HG02981 (cell line): ENCODE measurements around the gene EXOSC7.
A peak's percentile ranks its signal among the peaks of the same experiment; 100 is the strongest.

Experiments used
- ATAC-seq: cut with Tn5 transposase; IDR thresholded peaks from one replicate; pipeline ENCODE4 v1.9.1; 2021; ENCODE audit warnings: mild to moderate bottlenecking, moderate library complexity; ENCODE audit not compliant: unreplicated experiment

The EXOSC7 gene

DNA sequence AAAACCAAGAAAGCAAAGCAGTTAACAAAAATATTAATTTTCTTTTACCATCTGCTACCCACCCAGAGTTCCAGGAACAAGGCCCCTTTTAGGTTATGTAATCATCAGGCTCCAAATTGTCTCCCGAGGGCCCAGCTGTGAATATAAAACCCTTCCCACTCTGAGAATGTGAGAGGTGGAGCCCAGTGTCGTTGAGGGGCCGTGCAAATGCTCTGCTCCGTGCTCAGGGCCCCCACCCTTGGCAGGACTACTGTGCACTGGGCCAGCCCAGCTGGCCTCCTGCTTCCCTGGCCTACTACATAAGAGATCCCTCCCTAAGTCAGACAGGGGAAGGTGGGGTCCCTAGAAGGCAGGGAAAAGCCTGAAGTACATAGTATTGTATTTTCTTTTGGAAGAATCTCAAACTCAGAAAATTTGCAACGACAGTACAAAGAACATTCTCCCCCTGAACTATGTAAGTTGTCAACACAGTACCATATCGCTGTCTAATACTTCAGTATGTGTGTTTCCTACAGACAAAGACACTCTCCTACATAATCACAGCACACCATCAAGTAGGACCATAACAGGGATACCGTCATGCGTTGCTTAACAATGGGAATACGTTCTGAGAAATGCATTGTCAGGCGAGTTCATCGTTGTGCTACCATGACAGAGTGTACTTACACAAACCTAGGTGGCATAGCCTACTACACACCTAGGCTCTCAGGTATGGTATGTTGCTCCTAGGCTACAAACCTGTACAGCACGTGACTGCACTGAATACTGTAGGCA lies 45.7 kb downstream of the EXOSC7 start:
- ATAC-seq = no peak

DNA sequence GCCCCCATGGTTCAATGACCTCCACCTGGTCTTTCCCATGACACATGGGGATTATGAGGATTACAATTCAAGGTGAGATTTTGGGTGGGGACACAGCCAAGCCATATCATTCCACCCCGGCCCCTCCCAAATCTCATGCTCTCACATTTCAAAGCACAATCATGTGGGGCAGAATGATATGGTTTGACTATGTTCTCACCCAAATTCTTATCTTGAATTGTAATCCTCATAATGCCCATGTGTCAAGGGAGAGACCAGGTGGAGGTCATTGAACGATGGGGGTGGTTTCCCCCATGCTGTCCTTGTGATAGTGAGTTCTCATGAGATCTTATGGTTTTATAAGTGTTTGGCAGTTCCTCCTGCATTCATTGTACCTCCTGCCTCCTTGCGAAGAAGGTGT lies 47.6 kb downstream of the EXOSC7 start:
- no peak for ATAC-seq

DNA sequence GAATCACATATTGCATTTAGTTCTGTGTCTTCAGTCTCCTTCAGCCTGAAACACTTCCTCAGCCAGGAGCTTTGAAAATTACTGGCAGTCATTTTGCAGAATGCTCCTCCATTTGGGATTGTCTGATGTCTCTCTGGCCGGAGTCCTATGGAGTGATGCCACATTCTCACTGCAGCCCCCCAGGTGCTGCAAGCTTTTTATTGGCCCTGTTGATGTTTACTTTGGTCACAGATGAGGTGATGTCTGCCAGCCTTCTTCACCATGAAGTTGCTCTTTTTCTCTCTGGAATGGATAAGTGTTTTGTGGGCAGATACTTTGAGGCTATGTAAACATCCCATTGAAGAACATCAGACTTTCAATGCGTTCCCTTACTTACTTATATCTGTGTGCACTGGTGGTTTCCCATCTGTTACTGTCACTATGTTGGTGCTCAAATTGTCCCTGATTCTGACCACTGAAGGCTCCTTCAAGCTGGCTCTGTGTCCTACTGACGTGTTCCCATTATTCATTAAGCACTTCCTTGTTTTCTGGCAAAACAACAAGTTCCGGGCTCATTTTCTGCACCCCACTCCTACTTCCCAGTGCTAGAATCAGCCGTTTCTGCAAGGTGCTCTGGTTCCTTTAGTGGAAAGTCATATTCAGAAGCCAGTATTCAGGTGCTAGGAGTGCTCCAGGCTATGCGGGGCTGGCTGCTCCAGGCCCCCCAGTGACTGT lies 48.7 kb downstream of the EXOSC7 start:
- no peak for ATAC-seq

DNA sequence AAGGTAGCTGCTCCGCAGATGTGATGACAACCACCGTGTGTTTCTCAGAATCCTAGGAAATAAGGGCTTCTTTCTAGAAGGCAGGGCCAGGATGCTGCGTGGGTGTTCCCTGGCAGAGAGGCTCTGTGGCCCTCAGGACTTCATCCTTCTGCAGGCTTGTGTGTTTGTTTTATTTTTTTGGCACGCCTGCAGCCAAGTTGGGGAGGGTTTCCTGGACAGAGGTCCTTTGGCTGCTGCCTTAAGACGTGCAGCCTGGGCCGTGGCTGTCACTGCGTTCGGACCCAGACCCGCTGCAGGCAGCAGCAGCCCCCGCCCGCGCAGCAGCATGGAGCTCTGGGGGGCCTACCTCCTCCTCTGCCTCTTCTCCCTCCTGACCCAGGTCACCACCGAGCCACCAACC lies 50.0 kb downstream of the EXOSC7 start, which contains the start of gene CLEC3B:
CLEC3B (plus strand) TSS at position 266 of the 400 bp plus-strand sequence; CDS start at position 326, 60 bp downstream.
- ATAC-seq = no peak

DNA sequence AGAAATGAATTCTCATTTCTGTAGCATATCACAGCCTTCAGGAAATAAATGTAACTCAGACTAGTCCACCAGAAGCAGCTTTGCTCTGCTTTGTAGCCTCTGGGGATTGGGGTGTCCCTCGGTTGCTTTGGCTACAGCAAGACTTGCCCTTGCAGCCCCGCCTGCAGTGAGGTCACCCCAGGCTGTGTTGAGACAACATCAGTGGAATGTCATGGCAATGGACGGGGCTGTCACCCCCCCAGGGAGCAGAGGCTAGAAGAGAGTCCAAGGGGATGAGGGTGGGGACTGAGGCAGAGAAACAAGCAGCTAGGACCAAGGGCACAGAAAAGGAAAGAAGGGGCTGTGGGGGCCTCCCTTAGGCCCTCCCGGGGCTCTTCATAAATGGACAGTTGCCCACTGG lies 50.9 kb downstream of the EXOSC7 start:
- no peak for ATAC-seq

DNA sequence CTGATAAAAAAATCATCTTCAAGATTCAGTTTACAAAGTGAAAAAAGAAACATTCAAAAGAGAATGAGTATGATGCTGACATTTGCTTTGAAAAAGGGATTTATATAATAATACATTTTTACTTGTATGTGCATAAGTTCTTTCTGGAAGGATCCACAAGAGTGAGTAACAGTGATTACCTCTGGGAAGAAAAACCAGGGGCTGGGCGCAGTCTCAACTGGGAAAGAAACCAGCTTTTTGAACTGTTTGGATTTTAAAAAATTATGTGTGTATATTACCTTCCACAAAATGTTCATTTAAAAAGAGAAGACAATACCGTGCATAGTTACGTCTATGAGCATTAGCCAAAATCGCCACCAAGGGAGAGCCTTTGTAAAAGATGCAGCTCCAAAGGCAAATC lies 51.4 kb downstream of the EXOSC7 start:
- ATAC-seq = no peak

DNA sequence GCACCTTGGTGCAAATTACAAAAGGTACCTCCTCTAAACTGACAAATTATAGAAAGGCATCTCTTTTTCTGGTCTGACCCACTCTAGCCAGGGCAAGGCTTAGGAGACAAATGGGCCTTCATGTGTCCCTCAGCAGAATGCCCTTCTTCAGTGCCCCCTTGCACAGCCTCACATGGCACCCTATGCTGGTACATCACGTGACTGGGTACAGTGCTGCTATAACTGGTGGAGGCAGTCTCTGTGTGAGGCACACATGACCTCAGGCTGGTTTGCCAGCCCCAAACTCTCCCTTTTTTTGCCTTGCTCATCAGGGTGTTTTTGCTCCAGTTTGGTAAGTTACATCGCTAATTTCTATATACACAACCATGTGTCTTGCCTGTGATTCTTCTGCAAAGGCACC lies 53.2 kb downstream of the EXOSC7 start:
- ATAC-seq = no peak

DNA sequence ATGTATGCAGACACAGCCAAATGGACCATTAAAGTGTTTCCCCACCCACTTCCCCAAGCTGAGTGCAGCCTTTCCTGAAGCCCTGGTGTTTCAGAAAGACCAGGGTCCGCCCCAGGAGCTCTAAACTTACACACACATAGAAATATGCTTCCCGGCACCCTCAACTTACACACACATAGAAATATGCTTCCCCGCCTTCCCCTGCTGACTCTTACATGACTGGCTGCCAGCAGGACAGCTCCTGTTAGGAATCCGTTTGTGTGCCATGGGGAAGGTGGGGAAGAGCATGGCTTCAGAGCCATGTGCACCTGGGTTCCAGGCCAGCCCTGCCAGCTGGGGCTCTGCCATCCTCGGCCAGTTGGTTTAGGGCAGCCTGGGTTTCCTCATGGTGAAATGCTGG lies 53.6 kb downstream of the EXOSC7 start:
- no peak for ATAC-seq

DNA sequence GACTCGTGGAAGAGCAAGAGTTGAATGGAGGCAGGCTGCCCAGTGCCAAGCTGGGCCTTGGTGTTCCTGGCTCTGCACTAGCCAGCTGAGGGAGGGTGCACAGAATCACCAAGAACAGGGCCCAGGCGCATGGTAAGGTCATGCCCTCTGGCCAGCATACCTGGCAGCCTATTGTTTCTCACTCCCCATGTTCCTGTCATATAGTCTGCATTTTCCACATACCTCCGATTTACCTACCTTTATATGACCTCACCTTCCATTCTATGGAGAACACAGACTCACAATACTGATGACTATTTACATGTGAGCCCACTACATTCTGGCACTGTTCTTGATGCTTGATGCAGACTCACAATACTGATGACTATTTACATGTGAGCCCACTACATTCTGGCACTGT lies 55.5 kb downstream of the EXOSC7 start:
- ATAC-seq = no peak

DNA sequence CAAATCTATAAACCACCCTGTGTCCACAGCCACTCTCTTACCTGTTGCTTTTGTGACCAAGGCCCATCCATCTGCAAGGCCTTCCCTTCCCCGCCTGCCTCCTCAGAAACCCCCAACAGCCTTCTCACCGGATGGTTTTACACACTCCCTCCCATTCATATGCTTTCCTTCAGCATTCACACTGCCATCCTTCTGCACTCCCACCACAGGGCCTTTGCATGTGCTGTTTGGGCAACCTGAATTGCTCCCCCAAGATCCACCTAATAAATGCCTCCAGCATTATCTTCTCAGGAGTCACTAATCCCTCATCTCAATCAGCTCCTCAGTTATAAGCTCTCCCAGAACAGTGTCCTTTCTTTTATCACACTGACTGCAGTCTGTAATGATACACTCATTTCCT lies 56.1 kb downstream of the EXOSC7 start:
- no peak for ATAC-seq

DNA sequence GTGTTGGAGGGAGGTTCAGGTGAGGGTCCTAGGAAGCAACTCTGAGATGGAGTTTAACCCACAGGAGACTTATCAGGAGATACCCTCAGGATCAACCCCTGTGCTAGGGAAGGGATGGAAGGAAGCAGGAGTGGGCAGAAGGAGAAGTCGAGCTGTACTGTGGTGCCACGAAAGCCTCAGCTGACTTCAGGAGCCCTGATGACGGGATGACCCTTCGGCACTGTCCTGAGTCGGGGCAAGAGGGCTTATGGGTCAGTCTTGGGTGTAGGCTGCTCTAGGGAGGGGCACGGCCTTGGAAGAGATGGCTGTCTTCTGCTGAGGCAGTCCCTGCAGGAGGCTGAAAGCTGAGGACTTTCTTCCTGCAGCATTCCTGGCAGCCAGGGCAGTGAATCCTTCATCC lies 57.7 kb downstream of the EXOSC7 start:
- no peak for ATAC-seq

DNA sequence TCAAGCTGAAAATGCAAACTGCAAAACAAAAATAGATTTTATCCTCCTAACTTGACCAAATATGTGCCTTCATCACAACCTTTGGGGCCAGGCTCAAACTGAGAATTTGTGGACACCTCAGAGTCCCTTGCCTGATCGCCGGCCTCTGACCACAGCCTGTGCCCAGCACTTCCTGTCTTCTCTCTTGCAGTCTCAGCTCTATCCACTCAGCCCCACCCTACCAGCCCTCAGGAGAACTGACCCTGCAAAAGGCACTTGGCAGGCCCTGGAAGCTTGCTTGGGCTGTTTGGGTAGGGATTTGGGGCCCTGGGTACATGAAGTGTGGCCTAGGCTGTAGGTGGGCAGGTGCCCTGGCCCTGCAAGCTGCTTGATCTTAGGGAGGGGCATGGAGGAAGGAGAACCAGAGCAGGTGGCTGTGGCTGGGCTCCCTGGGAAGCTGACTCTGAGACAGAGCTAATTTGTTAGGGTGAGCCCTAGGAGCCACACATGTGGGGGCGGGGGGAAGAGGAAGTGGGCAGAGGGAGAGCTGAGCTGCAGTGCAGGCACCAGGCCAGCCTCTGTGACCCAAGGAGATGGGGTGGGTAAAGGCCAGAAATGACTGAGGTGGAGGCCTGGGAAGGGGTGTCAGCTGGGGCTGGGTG lies 58.7 kb downstream of the EXOSC7 start:
- no peak for ATAC-seq

DNA sequence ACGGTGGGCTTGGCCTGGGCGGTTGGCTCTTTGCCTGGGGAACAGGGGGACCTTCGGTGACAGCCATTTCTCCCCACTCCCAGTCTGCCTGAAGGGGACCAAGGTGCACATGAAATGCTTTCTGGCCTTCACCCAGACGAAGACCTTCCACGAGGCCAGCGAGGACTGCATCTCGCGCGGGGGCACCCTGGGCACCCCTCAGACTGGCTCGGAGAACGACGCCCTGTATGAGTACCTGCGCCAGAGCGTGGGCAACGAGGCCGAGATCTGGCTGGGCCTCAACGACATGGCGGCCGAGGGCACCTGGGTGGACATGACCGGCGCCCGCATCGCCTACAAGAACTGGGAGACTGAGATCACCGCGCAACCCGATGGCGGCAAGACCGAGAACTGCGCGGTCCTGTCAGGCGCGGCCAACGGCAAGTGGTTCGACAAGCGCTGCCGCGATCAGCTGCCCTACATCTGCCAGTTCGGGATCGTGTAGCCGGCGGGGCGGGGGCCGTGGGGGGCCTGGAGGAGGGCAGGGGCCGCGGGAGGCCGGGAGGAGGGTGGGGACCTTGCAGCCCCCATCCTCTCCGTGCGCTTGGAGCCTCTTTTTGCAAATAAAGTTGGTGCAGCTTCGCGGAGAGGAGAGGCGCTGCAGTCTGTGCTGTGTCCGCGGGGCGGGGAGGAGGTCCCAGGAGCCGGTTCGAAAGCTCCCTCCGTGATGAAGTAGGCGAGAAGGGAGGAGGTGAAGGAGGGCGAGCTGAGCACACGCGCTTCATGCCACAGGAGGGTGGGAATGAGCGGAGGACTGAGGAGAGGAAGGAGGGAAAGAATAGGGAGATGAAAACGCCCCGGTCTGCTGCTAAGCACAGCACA lies 59.6 kb downstream of the EXOSC7 start:
- no peak for ATAC-seq

DNA sequence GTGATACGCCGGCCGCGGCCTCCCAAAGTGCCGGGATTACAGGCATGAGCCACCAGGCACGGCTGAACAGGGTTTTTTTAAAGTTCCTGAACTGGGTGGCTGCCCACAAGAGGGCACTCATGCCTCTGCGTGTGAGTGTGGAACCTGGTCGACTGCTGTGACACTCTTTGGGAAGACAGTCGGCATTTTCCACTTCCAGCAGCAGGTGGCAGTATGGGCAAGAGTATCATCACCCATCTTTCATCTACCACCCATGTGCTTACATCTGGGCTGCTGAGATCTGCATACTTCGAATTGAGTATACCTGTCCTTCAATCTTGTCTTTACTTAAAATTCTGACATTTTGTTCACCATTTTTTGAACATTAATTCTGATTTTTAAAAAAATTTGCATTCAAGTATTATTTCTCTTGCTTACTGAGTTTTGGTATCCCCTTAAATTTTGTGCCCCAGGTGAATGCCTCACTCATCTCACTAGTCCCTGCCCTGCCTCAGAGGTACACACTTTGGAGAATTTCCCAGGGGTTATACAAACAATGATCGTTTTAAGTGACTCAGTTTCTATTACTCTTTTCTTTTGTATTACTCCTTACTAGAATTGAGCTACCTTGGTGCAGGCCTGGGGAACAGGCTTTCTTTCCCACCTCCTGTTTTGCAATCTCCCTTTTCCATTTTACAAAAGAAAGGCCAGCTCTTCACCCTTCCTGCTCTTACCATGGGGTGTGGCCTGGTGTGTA lies 61.8 kb downstream of the EXOSC7 start:
- peak; percentile 57 for ATAC-seq

DNA sequence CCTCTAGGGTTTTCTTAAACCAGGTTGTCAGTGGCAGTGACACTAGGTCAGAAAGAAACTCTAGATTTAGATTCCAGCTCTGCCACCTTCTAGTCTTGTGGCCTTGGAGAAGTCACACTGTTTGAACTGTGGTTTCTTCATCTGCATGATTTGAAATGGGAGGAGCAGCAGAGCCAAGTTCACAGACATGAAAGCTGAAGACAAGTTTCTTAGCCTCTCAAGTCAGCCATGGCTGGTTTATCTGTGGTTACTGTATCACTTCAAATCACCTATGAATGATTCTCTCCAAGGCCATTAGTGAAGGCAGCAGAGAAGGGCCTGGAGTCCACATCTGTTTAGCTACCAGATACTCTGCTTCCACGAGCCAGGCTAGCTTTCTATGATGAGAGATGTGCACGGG lies 65.6 kb downstream of the EXOSC7 start:
- ATAC-seq = no peak

DNA sequence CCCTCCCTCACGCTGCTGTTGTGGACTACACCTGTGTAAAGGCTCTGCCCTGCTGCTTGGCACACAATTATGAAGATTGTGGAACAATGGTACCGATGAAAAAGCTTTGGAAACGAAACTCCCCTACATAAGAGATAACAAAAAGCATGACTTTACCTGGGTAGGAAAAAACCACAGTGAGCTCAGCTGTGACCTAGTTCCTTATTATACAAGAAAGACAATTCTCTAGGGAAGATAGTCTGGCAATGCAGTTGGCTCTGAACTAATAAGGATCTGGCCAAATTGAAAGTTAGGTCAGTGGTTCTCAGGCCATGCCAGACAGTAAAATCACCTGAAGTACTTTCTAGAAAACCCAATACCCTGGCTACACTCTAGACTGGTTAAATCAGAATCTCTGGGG lies 66.1 kb downstream of the EXOSC7 start:
- no peak for ATAC-seq

DNA sequence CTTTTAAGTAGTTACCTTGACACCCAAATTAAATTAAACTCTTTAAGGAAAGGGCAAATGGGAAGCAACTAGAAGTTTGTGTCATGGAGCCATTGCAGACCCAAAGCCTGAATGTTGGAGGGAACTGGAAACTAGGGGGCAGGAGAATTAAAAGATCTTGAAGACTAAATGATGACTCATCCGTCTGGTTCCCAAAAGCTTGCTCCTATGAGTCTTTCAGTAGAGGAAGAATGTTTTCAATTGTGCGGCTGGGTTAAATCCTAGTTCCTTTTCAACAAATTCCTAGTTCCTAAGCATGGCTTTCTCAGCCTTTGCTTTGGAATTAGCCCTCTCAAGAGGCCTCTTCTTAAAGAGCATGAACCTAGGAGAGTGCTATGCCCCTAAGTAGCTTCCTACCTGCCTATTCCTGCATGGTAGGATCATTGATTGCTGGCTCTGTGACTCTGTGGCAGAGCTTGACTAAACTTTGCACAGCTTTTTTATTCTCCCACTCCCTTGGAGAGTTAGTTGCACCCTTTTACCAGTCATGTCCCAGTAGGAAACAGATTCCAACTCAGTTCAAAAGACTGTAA lies 67.8 kb downstream of the EXOSC7 start:
- ATAC-seq = no peak

DNA sequence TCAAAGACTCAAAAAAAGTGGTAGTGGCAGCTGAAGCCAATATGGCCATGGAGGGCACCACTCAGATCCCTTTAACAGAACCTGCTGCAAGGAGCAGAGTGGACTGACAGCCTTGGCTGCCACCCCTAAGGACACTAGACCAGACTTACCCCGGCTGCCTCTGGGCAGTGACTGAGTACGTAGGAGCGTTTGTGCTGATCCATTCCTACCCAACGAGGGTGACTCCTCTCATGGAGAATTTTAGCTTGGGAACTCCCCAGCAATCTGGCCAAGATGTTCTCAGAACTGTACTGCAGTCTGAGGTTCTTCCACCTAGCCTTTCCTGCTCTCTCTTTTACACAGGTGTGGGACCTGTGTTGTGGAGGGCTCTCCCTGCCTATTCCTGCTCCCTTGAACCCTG lies 72.2 kb downstream of the EXOSC7 start:
- ATAC-seq = no peak

DNA sequence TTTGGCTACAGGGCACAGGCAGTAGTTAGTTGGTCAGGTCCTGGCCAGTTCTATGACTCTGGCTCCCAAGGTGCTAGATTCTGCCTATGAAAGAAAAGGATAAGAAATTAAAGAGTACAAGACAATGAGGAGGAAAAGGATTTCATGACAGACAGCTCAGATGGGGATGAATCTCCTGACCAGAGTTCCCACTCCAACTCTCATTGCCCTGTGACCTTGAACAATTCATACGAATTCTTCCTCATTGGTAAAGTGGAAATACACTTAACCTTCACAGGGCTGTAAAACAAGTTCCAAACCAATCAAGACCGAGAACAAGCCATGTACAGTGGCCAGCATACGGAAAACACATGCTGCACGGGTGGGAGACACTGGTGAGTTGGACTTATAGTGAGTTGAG lies 73.8 kb downstream of the EXOSC7 start:
- ATAC-seq = no peak

DNA sequence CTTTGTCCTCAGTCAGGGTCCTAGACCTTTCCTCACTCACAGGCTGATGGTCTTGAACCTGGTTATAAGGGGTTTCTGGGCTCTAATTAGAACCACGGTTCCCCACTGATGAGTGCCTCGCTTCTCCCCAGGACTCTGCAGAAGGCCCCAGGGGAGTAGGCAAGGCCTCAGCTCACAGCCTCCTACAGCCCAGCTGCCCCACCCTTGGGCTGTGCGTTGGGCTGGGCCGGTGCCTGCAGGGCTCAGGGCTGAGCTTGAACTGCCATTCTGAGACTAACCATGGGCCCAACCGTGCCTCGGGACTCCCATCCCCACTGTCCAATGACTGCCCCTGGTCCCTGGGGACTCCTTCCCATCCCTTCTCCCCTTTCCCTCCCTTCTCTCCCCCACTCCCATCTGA lies 75.6 kb downstream of the EXOSC7 start:
- ATAC-seq = no peak
